Epithelial cell of esophagus (primary cell): ENCODE measurements around the gene MCOLN1.

ENCODE experiments used
- DNase-seq: peaks from one replicate; pipeline ENCODE4 v3.0.0; 2010; ENCODE audit warnings: low read depth
- H3K4me3 ChIP-seq: 2 replicates; pipeline ENCODE4 v1.5.1; 2011; ENCODE audit warnings: mild to moderate bottlenecking, low read length, control low read depth
- CTCF ChIP-seq: IDR thresholded peaks from 2 replicates; pipeline ENCODE4 v1.5.1; 2011; ENCODE audit warnings: low read depth, mild to moderate bottlenecking, low read length, control low read depth, inconsistent platforms; ENCODE audit not compliant: insufficient read depth; ENCODE audit errors: missing control alignments

The MCOLN1 gene

GRCh38 chr19:7478843-7479227, 43.6 kb upstream of the MCOLN1 start:
- no peak for TF ChIP-seq CTCF
- no peak for DNase-seq
- H3K4me3 ChIP-seq, result no peak overlapping the region

GRCh38 chr19:7480222-7480969, 42.0 kb upstream of the MCOLN1 start:
- no peak overlapping the region for H3K4me3 ChIP-seq
- no peak for DNase-seq
- TF ChIP-seq CTCF, result no peak

- H3K4me3 ChIP-seq, result no peak overlapping the region
- TF ChIP-seq CTCF, result no peak
- no peak for DNase-seq
These were observed 41.5 kb upstream of the MCOLN1 start for GRCh38 chr19:7480970-7481255.

GRCh38 chr19:7482584-7483439, 39.6 kb upstream of the MCOLN1 start:
- no peak overlapping the region for H3K4me3 ChIP-seq
- no peak for TF ChIP-seq CTCF
- DNase-seq, result peak; percentile 73

- H3K4me3 ChIP-seq, result no peak overlapping the region
- TF ChIP-seq CTCF, result no peak
- DNase-seq, result no peak
These were observed 38.7 kb upstream of the MCOLN1 start for GRCh38 chr19:7483720-7484201.

GRCh38 chr19:7486923-7487322, 35.5 kb upstream of the MCOLN1 start:
- no peak for DNase-seq
- H3K4me3 ChIP-seq, result no peak overlapping the region
- no peak for TF ChIP-seq CTCF
